ENCODE data around the gene EXOSC10. TPM values are rescaled to one million over a fixed set of nuclear protein-coding genes. Genes with fewer than 3 reads are reported as not detected.
"Not testable (repeated sequence)": the region's sequence is repeated elsewhere in the genome, so short reads cannot be mapped to it uniquely, and the experiment has no call there.

Gene EXOSC10
- total RNA-seq, 2 donors from 2014 or later = 51.6 to 65.0 TPM

DNA sequence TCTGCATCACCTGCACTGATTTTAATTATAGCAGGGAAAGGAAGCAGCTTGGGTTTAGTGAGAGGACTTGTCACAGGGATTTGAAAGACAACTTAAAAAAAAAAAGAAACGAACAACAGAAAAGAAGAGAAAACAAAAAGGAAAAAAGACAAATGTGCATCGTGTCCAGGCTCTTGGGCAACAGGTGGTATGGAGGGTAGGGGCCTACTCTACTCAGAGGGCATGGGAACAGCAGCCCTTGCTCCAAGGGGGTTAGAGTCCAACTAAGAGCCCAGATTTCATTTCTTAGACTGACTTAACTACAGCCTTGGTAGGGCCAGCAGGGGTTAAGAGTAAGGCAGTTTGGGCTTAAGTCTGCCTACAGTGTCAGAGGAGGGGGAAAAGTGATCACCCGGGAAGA lies 15.3 kb upstream of the EXOSC10 start:
- WGBS = 84% methylated on average over 3 of the region's 3 CpGs
- no peak overlapping the region for H3K27ac ChIP-seq
- H3K4me1 ChIP-seq (replicated peaks) = no peaks in the 10 kb centered on the region
- DNase-seq (ENCODE audit: low spot score) = no peak
- intact Hi-C loops (cut with DNase I) = no loop called here
- H3K4me3 ChIP-seq = no peak overlapping the region
- TF ChIP-seq POLR2AphosphoS5 (IDR thresholded peaks at IDR 0.05) = no peak
- TF ChIP-seq POLR2A (IDR thresholded peaks at IDR 0.05) = no peak
- TF ChIP-seq, protein P1, sequence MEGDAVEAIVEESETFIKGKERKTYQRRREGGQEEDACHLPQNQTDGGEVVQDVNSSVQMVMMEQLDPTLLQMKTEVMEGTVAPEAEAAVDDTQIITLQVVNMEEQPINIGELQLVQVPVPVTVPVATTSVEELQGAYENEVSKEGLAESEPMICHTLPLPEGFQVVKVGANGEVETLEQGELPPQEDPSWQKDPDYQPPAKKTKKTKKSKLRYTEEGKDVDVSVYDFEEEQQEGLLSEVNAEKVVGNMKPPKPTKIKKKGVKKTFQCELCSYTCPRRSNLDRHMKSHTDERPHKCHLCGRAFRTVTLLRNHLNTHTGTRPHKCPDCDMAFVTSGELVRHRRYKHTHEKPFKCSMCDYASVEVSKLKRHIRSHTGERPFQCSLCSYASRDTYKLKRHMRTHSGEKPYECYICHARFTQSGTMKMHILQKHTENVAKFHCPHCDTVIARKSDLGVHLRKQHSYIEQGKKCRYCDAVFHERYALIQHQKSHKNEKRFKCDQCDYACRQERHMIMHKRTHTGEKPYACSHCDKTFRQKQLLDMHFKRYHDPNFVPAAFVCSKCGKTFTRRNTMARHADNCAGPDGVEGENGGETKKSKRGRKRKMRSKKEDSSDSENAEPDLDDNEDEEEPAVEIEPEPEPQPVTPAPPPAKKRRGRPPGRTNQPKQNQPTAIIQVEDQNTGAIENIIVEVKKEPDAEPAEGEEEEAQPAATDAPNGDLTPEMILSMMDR (IDR thresholded peaks at IDR 0.05) = no peak
- H3K9me3 ChIP-seq = no peaks in the 10 kb centered on the region
- H3K36me3 ChIP-seq = peaks cover 0 to 12% of the 10 kb centered on the region in 2 donors
- no peaks in the 10 kb centered on the region for H3K27me3 ChIP-seq (replicated peaks; ENCODE audit: insufficient read depth)

DNA sequence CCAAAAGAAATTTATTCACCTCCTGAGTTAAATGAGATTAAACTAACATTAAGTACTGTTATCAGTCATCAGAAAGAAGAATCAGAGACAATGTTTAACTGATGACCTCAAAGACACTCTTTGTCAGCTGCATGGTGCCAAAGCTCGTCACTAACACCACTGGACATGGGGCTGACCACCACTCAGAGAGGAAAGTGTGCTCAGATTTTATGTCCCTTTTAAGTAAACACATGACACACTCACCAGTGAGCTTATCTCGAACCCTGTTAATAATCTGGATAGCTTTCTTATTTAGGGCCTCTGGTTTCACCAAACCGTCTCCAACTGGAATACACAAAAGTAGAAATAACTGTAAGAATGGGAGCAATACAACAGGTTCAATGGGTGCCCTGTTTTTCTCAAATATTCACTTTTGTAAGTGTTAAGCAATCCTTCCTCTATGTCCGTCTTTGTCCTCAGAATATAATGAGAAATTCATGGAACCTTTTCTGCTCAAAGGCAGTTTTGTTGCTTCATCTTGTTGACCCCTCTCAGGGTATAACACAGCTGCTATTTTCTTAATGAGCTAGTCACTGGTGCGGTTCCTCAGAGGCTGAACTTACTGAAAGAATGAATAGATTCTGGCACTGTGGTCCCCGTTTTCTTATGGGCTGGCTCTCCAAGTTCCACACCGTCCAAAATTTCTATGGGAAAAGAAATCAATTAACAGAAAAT lies 9.5 kb upstream of the EXOSC10 start:
- H3K9me3 ChIP-seq = no peaks in the 10 kb centered on the region
- H3K4me3 ChIP-seq = no peak overlapping the region
- no peak overlapping the region for H3K27ac ChIP-seq
- TF ChIP-seq POLR2AphosphoS5 (IDR thresholded peaks at IDR 0.05) (no peak), POLR2A (IDR thresholded peaks at IDR 0.05) (no peak)
- TF ChIP-seq, protein P1 (IDR thresholded peaks at IDR 0.05) = no peak
- 74% methylated on average over 7 of the region's 7 CpGs for WGBS
- DNase-seq (ENCODE audit: low spot score) = no peak
- H3K27me3 ChIP-seq (replicated peaks; ENCODE audit: insufficient read depth) = no peaks in the 10 kb centered on the region
- H3K4me1 ChIP-seq (replicated peaks) = no peaks in the 10 kb centered on the region
- peaks cover 12 to 15% of the 10 kb centered on the region in 2 donors for H3K36me3 ChIP-seq
- intact Hi-C loops (cut with DNase I) = no loop called here

DNA sequence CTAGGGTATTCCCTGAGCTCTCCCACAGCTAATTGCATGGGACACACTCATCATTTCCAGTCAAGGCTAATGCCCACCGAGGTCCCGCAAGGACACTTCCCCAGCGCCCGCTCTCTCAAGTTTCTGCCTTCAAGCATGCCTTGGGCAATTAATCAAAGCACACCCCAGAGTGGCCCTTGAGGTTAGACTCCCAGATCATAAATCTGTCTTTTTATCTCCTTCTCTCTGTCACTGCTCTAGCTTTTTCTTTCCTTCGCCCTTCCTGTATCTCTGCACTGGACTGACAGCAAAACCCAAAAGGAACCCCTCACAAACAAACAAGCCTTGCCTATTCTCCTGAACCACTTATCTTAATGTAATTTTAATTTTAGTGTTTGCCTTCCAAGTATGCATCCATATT lies 7.9 kb upstream of the EXOSC10 start:
- no peaks in the 10 kb centered on the region for H3K4me1 ChIP-seq (replicated peaks)
- no peak for DNase-seq (ENCODE audit: low spot score)
- TF ChIP-seq, protein P1 (IDR thresholded peaks at IDR 0.05) = no peak
- TF ChIP-seq POLR2AphosphoS5 (IDR thresholded peaks at IDR 0.05) = no peak
- TF ChIP-seq POLR2A (IDR thresholded peaks at IDR 0.05) = no peak
- WGBS = 94% methylated on average over 5 of the region's 5 CpGs
- no peaks in the 10 kb centered on the region for H3K27me3 ChIP-seq (replicated peaks; ENCODE audit: insufficient read depth)
- intact Hi-C loops (cut with DNase I) = no loop called here
- H3K9me3 ChIP-seq = no peaks in the 10 kb centered on the region
- peaks cover 9 to 12% of the 10 kb centered on the region in 2 donors for H3K36me3 ChIP-seq
- no peak overlapping the region for H3K27ac ChIP-seq
- H3K4me3 ChIP-seq = no peak overlapping the region

DNA sequence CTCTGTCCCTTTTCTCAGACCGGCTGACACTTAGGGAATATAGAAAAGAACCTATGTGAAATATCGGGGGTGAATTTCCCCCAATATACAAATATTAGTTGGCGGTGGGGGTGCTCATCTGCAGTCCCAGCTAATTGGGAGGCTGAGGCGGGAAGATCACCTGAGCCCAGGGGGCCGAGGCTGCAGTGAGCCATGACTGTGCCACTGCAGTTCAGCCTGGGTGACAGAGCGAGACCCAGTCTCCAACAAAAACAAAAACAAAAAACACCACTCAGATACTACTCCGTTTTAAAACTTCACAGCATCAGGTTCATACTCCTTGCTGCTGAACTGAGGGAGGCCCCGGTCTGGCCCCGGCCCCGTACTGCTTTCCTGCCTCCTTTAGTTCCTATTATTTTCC lies 5.9 kb upstream of the EXOSC10 start:
- TF ChIP-seq POLR2AphosphoS5 (IDR thresholded peaks at IDR 0.05) = no peak
- Histone ChIP-seq H3K9me3 (no peaks in the 10 kb centered on the region), H3K4me3 (no peak overlapping the region), H3K27me3 (replicated peaks; ENCODE audit: insufficient read depth) (no peaks in the 10 kb centered on the region), H3K36me3 (peaks cover 8 to 12% of the 10 kb centered on the region in 2 donors), H3K4me1 (replicated peaks) (no peaks in the 10 kb centered on the region), H3K27ac (no peak overlapping the region)
- intact Hi-C loops (cut with DNase I) = no loop called here
- WGBS = 88% methylated on average over 10 of the region's 10 CpGs
- DNase-seq (ENCODE audit: low spot score) = no peak

DNA sequence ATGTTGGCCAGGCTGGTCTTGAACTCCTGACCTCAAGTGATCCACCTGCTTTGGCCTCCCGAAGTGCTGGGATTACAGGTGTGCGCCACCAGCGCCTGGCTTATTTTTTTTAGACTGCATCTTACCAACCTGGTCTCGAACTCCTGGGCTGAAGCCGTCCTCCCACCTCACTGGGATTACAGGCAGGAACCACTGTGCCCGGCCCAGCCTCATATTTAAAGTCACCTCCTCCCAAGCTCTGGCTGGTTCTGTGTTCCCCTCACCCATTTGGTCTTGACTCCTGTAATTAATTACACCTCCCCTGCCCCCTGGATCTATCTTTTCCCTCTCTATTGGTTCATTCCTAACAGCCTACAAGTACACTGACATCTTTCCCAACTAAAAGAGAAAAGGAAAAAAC lies 1.7 kb upstream of the EXOSC10 start:
- H3K4me1 ChIP-seq (replicated peaks) = no peaks in the 10 kb centered on the region
- no peak overlapping the region for H3K27ac ChIP-seq
- H3K36me3 ChIP-seq = peaks cover 0 to 7% of the 10 kb centered on the region in 2 donors
- intact Hi-C loops (cut with DNase I) = no loop called here
- no peak for DNase-seq (ENCODE audit: low spot score)
- WGBS = 91% methylated on average over 6 of the region's 6 CpGs
- no peaks in the 10 kb centered on the region for H3K27me3 ChIP-seq (replicated peaks; ENCODE audit: insufficient read depth)
- no peaks in the 10 kb centered on the region for H3K9me3 ChIP-seq
- TF ChIP-seq, protein P1 (IDR thresholded peaks at IDR 0.05) = no peak
- H3K4me3 ChIP-seq = no peak overlapping the region

DNA sequence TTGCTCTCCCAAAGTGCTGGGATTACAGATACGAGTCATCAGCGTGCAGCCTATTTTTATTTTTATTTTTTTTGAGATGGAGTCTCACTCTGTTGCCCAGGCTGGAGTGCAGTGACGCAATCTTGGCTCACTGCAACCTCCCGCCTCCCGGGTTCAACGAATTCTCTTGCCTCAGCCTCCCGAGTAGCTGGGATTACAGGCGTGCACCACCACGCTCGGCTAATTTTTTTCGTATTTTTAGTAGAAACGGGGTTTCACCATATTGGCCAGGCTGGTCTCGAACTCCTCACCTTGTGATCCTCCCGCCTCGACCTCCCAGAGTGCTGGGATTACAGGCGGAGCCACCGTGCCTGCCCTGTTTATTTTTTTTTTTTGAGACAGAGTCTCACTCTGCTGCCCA lies 1.1 kb upstream of the EXOSC10 start:
- intact Hi-C loops (cut with DNase I); H3K27ac ChIP-seq; H3K4me1 ChIP-seq (replicated peaks); H3K9me3 ChIP-seq; DNase-seq (ENCODE audit: low spot score); H3K27me3 ChIP-seq (replicated peaks; ENCODE audit: insufficient read depth); H3K36me3 ChIP-seq; H3K4me3 ChIP-seq: not testable (repeated sequence)
- WGBS = 94% methylated on average over 17 of the region's 17 CpGs

Measured in prostate gland (tissue), 2 donors.